ENCODE results near the gene TBCA.

TBCA gene

GRCh38 chr5:77778398-77778797, 2.3 kb upstream of the TBCA start:
- no peak for TF ChIP-seq CTCF (IDR thresholded peaks at IDR 0.05)

GRCh38 chr5:77777911-77778310, 1.8 kb upstream of the TBCA start:
- TF ChIP-seq CTCF (IDR thresholded peaks at IDR 0.05): no peak

- no peak for TF ChIP-seq CTCF (IDR thresholded peaks at IDR 0.05)
Measured at GRCh38 chr5:77777281-77777892, 1.2 kb upstream of the TBCA start.

GRCh38 chr5:77776554-77777206, 541 bp upstream of the TBCA start:
- no peak for TF ChIP-seq CTCF (IDR thresholded peaks at IDR 0.05)

GRCh38 chr5:77774981-77775789, 954 bp downstream of the TBCA start:
- no peak for TF ChIP-seq CTCF (IDR thresholded peaks at IDR 0.05)

- no peak for TF ChIP-seq CTCF (IDR thresholded peaks at IDR 0.05)
Measured at GRCh38 chr5:77773734-77774280, 2.3 kb downstream of the TBCA start.

- no peak for TF ChIP-seq CTCF (IDR thresholded peaks at IDR 0.05)
Measured at GRCh38 chr5:77772729-77773128, 3.4 kb downstream of the TBCA start.
